GM18499 (cell line): Measurements from ENCODE around the gene ERAS.
"Not testable (repeated sequence)": the region's sequence is repeated elsewhere in the genome, so short reads cannot be mapped to it uniquely, and the experiment has no call there.

Experiments
- ATAC-seq: cut with Tn5 transposase; IDR thresholded peaks from one replicate; pipeline ENCODE4 v1.9.1; 2021; ENCODE audit warnings: moderate number of reproducible peaks; ENCODE audit not compliant: insufficient read depth, unreplicated experiment

ERAS gene

GRCh38 chrX:48794340-48794910 lies 31.9 kb upstream of the ERAS start:
- ATAC-seq, result no peak

GRCh38 chrX:48794911-48795515 lies 31.3 kb upstream of the ERAS start:
- no peak for ATAC-seq

DNA sequence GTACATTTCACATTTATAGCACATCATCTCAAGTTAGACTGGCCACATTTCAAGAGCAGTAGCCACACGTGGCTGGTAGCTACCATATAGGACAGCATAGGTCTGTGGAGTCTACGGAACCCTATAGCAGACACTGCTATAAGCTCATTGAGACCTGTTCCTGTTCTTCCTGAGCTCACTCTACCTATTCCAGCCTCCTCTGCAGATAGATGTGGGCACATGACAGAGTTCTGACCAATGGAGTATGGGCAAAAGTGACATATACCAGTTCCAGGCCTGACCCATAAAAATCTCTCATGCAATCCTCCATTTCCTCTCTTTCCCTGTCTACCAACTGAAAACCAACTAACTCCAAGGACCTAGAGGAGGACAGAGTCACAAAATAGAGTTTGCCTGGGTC lies 28.0 kb upstream of the ERAS start:
- no peak for ATAC-seq

GRCh38 chrX:48800574-48801279 lies 25.6 kb upstream of the ERAS start:
- no peak for ATAC-seq

- peak; percentile 80 for ATAC-seq
These were observed 24.8 kb upstream of the ERAS start, which contains the start of gene HDAC6 for GRCh38 chrX:48801280-48802088. TSS of gene HDAC6 (plus strand) at chrX:48802067. CDS start at chrX:48802693, 626 bp downstream.

GRCh38 chrX:48802089-48802904 lies 24.0 kb upstream of the ERAS start:
- ATAC-seq, result peak; percentile 23

DNA sequence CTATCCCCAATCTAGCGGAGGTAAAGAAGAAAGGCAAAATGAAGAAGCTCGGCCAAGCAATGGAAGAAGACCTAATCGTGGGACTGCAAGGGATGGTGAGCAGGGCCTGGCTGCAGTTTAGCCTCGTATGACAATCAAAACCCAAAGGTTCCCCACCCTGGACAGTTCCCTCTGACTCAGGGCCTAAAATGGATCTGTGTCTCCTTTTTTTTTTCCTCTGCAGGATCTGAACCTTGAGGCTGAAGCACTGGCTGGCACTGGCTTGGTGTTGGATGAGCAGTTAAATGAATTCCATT lies 23.5 kb upstream of the ERAS start:
- no peak for ATAC-seq

DNA sequence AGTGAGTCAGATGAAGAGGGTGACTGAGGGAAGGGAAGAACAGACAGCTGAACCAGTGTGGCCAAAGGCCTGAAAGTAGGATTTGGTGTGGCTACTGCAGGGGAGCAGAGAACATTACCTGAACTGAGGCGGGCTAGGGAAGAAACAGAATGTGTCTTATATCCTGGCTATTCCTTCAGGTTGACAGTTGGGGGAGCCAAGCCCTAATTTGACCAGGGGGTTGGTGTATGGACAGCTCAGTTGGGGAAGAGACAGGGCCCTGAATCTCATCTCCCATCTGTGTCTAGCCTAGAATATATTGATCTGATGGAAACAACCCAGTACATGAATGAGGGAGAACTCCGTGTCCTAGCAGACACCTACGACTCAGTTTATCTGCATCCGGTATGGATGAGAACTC lies 20.2 kb upstream of the ERAS start:
- ATAC-seq, result no peak

- ATAC-seq, result no peak
These were observed 12.7 kb upstream of the ERAS start for GRCh38 chrX:48813644-48814043.

GRCh38 chrX:48814722-48815121 lies 11.6 kb upstream of the ERAS start:
- ATAC-seq, result no peak

- ATAC-seq, result no peak
These were observed 11.0 kb upstream of the ERAS start for GRCh38 chrX:48815266-48815665.

GRCh38 chrX:48816014-48816810 lies 10.1 kb upstream of the ERAS start:
- no peak for ATAC-seq

GRCh38 chrX:48818098-48818497 lies 8.2 kb upstream of the ERAS start:
- no peak for ATAC-seq

GRCh38 chrX:48818866-48819265 lies 7.4 kb upstream of the ERAS start:
- no peak for ATAC-seq

DNA sequence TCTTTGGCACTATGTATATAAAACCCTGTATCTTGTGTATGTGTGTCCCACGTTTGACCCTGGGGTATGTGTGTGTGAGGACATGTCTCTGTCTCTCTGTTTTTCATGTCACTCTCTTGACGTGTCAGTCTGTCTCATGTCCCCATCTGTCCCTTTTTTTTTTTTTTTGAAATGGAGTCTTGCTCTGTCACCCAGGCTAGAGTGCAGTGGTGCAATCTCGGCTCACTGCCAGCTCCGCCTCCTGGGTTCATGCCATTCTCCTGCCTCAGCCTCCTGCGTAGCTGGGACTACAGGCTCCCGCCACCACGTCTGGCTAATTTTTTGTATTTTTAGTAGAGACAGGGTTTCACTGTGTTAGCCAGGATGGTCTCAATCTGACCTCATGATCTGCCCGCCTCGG lies 6.9 kb upstream of the ERAS start:
- not testable (repeated sequence) for ATAC-seq

DNA sequence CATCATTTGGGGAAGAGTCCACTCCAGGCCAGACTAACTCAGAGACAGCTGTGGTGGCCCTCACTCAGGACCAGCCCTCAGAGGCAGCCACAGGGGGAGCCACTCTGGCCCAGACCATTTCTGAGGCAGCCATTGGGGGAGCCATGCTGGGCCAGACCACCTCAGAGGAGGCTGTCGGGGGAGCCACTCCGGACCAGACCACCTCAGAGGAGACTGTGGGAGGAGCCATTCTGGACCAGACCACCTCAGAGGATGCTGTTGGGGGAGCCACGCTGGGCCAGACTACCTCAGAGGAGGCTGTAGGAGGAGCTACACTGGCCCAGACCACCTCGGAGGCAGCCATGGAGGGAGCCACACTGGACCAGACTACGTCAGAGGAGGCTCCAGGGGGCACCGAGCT lies 3.3 kb upstream of the ERAS start:
- no peak for ATAC-seq

- ATAC-seq, result no peak
These were observed 2.2 kb upstream of the ERAS start for GRCh38 chrX:48824066-48824465.

DNA sequence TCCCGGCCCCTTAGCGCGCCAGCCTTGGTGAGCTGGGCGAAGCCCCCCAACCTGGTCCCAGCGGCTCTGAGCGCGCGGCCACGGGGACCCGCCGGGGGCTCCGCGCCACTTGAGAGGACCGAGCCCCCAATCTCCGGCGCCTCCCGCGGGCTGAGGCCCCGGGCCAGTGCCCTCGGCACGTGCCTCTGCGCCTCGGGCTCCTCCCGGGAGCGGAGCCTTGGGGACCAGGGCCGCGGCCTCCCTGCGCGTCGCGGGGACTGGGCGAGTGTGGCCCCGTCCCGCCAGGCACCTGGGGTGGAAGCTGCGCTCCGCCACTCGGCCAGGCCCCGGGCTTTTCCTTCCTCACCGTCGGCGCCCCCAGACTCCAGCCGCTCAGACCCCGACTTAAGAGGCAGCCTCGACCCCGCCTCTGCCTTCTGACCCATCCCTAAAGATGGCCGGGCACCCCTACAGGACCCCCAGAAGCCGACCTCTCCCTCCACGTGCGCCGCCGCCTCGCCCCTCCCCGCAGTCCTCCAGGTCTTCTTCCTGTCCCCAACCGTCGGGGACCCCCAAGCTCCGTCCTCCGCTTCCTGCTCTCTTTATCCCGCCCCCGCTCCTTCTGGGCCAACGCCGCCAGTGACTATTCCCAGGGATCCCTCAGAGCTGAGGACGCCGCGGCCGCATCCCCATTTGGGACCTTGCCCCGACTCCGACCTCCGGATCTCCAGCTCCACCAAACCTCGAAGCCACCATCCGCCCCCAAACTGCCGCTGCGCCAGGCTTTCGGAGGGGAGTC lies 752 bp downstream of the ERAS start:
- no peak for ATAC-seq

DNA sequence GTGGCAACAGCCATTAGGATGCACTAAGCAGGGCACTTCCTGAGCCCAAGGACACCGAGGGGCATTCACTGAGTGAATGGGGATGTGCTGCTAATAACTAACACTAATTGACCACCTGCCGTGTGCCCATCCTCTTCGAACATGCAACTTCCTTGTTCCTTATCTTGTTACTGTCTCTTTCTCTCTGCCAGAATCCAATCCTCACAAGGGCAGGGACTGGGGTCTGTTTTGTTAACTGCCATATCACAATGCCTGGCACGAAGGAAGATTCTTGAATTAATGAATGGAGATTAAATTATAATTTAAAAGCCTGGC lies 1.3 kb downstream of the ERAS start:
- ATAC-seq, result no peak
